Liver (tissue), 3 donors: ENCODE measurements around the gene CFAP54.

Experiments used
- CTCF ChIP-seq: fragments of 150-350 bp; IDR thresholded peaks from 2 replicates; pipeline ENCODE4 v1.5.1; 2017; ENCODE audit warnings: improper control_type of control experiment, low read depth, low read length; ENCODE audit not compliant: missing input control
- JUND ChIP-seq, 2 donors: IDR thresholded peaks; 2 replicates each; pipeline ENCODE4 v1.6.1; 2016; ENCODE audit warnings: antibody characterized with exemption in 2 of 2
- MAX ChIP-seq: IDR thresholded peaks from 2 replicates; pipeline ENCODE4 v1.6.1; 2016; ENCODE audit warnings: antibody characterized with exemption
- SP1 ChIP-seq: IDR thresholded peaks from 2 replicates; pipeline ENCODE4 v1.6.1; 2018; ENCODE audit warnings: antibody characterized with exemption, mild to moderate bottlenecking
- TAF1 ChIP-seq: conservative IDR thresholded peaks from 2 replicates; pipeline ENCODE4 v1.6.1; 2016; ENCODE audit warnings: antibody characterized with exemption, mild to moderate bottlenecking
- YY1 ChIP-seq: IDR thresholded peaks from 2 replicates; pipeline ENCODE4 v1.6.1; 2016; ENCODE audit warnings: antibody characterized with exemption, mild to moderate bottlenecking
- donor health status: healthy.
- donor health status: healthy.

DNA sequence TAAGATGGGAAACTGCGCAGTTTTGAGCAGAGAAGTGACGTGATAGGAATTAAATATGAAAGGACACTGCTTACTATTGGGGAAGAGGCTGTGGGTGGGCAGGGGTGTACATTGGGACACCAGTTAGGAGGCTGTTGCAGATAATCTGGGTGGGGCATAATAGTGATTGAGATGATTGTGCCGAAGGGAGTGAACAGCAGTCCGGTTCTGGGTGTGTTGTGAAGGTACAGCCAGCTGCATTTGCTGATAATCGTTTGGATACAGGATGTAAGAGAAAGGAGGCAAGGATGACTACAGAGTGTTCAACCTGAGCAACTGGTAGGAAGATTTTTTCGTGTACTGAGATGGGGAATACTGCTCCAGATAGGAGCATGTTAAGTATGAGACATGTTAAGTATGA, 212.5 kb downstream of the CFAP54 start:
- TF ChIP-seq CTCF (no peak), TAF1 (no peak), SP1 (no peak), JUND (IDR thresholded peaks at IDR 0.05) (no peak), YY1 (no peak), MAX (no peak)
